HEK293 (cell line): ENCODE data around the gene GAS2L3.

ENCODE experiments used
- BCL11B ChIP-seq: fragments of 450-650 bp; formaldehyde crosslinking; IDR thresholded peaks from 2 replicates; pipeline ENCODE4 v1.5.1; 2016; ENCODE audit warnings: low read depth, missing biosample characterization, missing genetic modification characterization
- CTCF ChIP-seq: fragments of 450-650 bp; formaldehyde crosslinking; IDR thresholded peaks from 2 replicates; pipeline ENCODE4 v1.5.1; 2016; ENCODE audit warnings: missing biosample characterization, missing genetic modification characterization
- ZNF776 ChIP-seq: fragments of 450-650 bp; formaldehyde crosslinking; IDR thresholded peaks from 2 replicates; pipeline ENCODE4 v1.5.0; 2017; ENCODE audit warnings: missing biosample characterization, missing genetic modification characterization, borderline replicate concordance

DNA sequence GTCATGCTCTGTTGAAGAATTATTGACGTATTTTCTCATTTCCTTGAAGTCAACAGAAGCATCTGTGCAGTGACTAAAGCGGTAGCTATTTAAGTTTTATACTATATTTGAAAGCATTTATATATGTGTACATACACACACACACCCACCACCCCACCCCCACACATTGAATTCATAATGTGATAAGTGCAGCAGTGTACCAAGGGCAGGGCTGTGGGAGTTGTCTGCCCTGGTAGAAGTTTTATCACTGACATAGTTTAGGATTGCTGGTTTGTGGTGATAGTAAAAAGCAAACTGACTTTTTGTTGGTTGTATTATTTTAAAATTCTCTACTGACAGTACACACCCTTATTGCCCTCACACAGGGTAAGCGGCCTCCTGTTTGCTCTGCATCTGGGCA, 39.1 kb downstream of the GAS2L3 start:
- TF ChIP-seq CTCF (tag by site-specific recombination) = no peak
- no peak for TF ChIP-seq BCL11B (tag by site-specific recombination)
- no peak for TF ChIP-seq ZNF776 (tag by site-specific recombination)
